HL-60 (cell line): Measurements from ENCODE around the gene SATB2.

Experiments
- POLR2AphosphoS5 ChIP-seq: IDR thresholded peaks from 2 replicates; pipeline ENCODE4 v1.6.1; 2012; ENCODE audit warnings: low read depth
- TF ChIP-seq, protein P1 (sequence below): IDR thresholded peaks from one replicate; pipeline ENCODE4 v1.5.1; 2011; ENCODE audit warnings: low read length, control low read depth, inconsistent platforms; ENCODE audit not compliant: insufficient read depth

DNA sequence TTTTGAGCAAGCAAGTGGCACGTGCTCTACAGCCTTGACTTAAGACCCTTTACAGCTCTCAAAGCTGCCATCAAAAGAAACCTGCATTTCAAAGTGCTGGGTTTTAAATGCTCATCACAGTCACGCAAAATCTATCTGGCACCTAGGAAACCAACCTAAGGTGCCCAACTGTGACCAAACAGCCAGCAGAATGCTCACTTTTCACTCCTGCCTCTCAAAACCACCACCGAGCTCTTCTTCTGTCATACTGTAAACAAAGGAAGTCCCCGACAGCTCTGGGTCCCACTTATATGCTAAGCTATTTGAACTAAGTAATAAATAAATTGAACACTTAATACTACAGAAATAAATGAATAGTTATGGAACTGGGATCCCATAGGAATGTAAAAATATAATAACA is 33.6 kb downstream of the SATB2 start:
- TF ChIP-seq, protein P1, sequence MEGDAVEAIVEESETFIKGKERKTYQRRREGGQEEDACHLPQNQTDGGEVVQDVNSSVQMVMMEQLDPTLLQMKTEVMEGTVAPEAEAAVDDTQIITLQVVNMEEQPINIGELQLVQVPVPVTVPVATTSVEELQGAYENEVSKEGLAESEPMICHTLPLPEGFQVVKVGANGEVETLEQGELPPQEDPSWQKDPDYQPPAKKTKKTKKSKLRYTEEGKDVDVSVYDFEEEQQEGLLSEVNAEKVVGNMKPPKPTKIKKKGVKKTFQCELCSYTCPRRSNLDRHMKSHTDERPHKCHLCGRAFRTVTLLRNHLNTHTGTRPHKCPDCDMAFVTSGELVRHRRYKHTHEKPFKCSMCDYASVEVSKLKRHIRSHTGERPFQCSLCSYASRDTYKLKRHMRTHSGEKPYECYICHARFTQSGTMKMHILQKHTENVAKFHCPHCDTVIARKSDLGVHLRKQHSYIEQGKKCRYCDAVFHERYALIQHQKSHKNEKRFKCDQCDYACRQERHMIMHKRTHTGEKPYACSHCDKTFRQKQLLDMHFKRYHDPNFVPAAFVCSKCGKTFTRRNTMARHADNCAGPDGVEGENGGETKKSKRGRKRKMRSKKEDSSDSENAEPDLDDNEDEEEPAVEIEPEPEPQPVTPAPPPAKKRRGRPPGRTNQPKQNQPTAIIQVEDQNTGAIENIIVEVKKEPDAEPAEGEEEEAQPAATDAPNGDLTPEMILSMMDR, result no peak
- no peak for TF ChIP-seq POLR2AphosphoS5
